MCF 10A (cell line): ENCODE measurements around the gene TMSB15B. TPM values are rescaled to one million over a fixed set of nuclear protein-coding genes. Genes with fewer than 3 reads are reported as not detected.

Experiments used
- total RNA-seq: library from RNA; stranded (reverse); gene quantifications from 2 replicates; pipeline ENCODE4 v1.2.3, GENCODE V29; 2022

Gene TMSB15B
- total RNA-seq, 1 experiment from 2014 or later: 2.1 TPM

Other genes with a start within 250 kb of the TMSB15B start
- not detected in 2 replicates for gene PLP1, start 185.8 kb upstream of the TMSB15B start, total RNA-seq
- 0.07 TPM in 1 of 2 replicates, not detected in the other for gene RAB9B, start 130.4 kb upstream of the TMSB15B start, total RNA-seq
- gene H2BW1, start 51.1 kb downstream of the TMSB15B start, total RNA-seq: not detected in 2 replicates
- not detected in 2 replicates for gene H2BW2, start 77.3 kb downstream of the TMSB15B start, total RNA-seq
- 0.79 and 1.3 TPM in 2 replicates for gene TMSB15C, start 113.6 kb downstream of the TMSB15B start, total RNA-seq
- not detected in 2 replicates for gene ZCCHC18, start 149.9 kb downstream of the TMSB15B start, total RNA-seq
- 3.2 and 4.1 TPM in 2 replicates for gene SLC25A53, start 194.4 kb downstream of the TMSB15B start, total RNA-seq
- gene FAM199X, start 203.8 kb downstream of the TMSB15B start, total RNA-seq: 26.0 and 27.2 TPM in 2 replicates